Kidney tubule cell (primary cell): Measurements from ENCODE around the gene RAB6D.
"Not testable (repeated sequence)": the region's sequence is repeated elsewhere in the genome, so short reads cannot be mapped to it uniquely, and the experiment has no call there.

Source experiments
- DNase-seq: peaks from one replicate; pipeline ENCODE4 v3.0.0-alpha.2; 2018; ENCODE audit warnings: low spot score

Gene RAB6D

GRCh38 chr2:131363703-131364186, at the start of gene RAB6D:
TSS of gene RAB6D (minus strand) at chr2:131364168. CDS start at chr2:131363720, 448 bp downstream.
- not testable (repeated sequence) for DNase-seq

GRCh38 chr2:131413148-131413747, 49.3 kb upstream of the RAB6D start:
- peak; percentile 60 for DNase-seq

- no peak for DNase-seq
Measured at GRCh38 chr2:131410173-131410572, 46.2 kb upstream of the RAB6D start.

- no peak for DNase-seq
Measured at GRCh38 chr2:131408778-131409177, 44.8 kb upstream of the RAB6D start.

GRCh38 chr2:131408207-131408606, 44.2 kb upstream of the RAB6D start:
- peak; percentile 5 for DNase-seq

- DNase-seq: no peak
Measured at GRCh38 chr2:131404753-131405152, 40.8 kb upstream of the RAB6D start.

- DNase-seq: no peak
Measured at GRCh38 chr2:131402320-131403039, 38.5 kb upstream of the RAB6D start.

- no peak for DNase-seq
Measured at GRCh38 chr2:131400849-131401248, 36.9 kb upstream of the RAB6D start.

- not testable (repeated sequence) for DNase-seq
Measured at GRCh38 chr2:131400441-131400840, 36.5 kb upstream of the RAB6D start.

- DNase-seq: not testable (repeated sequence)
Measured at GRCh38 chr2:131396209-131396608, 32.2 kb upstream of the RAB6D start.

- DNase-seq: not testable (repeated sequence)
Measured at GRCh38 chr2:131395024-131395645, 31.2 kb upstream of the RAB6D start.

- peak; percentile 16 for DNase-seq
Measured at GRCh38 chr2:131394147-131394931, 30.4 kb upstream of the RAB6D start.

- DNase-seq: not testable (repeated sequence)
Measured at GRCh38 chr2:131391953-131392352, 28.0 kb upstream of the RAB6D start.

- not testable (repeated sequence) for DNase-seq
Measured at GRCh38 chr2:131391471-131391870, 27.5 kb upstream of the RAB6D start.

- DNase-seq: not testable (repeated sequence)
Measured at GRCh38 chr2:131390495-131391130, 26.6 kb upstream of the RAB6D start.

- DNase-seq: no peak
Measured at GRCh38 chr2:131389657-131390056, 25.7 kb upstream of the RAB6D start.

- not testable (repeated sequence) for DNase-seq
Measured at GRCh38 chr2:131388834-131389233, 24.9 kb upstream of the RAB6D start.

- not testable (repeated sequence) for DNase-seq
Measured at GRCh38 chr2:131373111-131373510, 9.1 kb upstream of the RAB6D start.

- no peak for DNase-seq
Measured at GRCh38 chr2:131369954-131370353, 6.0 kb upstream of the RAB6D start.

GRCh38 chr2:131368493-131369066, 4.6 kb upstream of the RAB6D start:
- DNase-seq: not testable (repeated sequence)

- DNase-seq: no peak
Measured at GRCh38 chr2:131367352-131367751, 3.4 kb upstream of the RAB6D start.
